HCT116 (cell line): Measurements from ENCODE around the gene RADIL.

Experiments
- EZH2 ChIP-seq: fragments of 200-600 bp; sonication (generic); IDR thresholded peaks from 2 replicates; pipeline ENCODE4 v1.6.1; 2017; ENCODE audit warnings: antibody characterized with exemption, mixed run types
- EZH2phosphoT487 ChIP-seq: fragments of 200-600 bp; IDR thresholded peaks from 2 replicates; pipeline ENCODE4 v1.6.1; 2018; ENCODE audit warnings: antibody characterized with exemption, borderline replicate concordance
- TF ChIP-seq, protein P1 (sequence below), 3 experiments: fragments of 200-600 bp in 1 of 3; sonication (generic) in 1 of 3; IDR thresholded peaks in 2 of 3; conservative IDR thresholded peaks in 1 of 3; 2 replicates each; pipeline ENCODE4 v1.5.1; 2012 to 2017; ENCODE audit warnings: low read depth in 2 of 3, low read length in 2 of 3, antibody characterized with exemption in 1 of 3, borderline replicate concordance in 1 of 3, control low read depth in 1 of 3, mild to moderate bottlenecking in 1 of 3, mixed read lengths in 1 of 3, mixed run types in 1 of 3, moderate library complexity in 1 of 3; ENCODE audit not compliant: insufficient read depth in 1 of 3

- no peak for TF ChIP-seq EZH2phosphoT487
- TF ChIP-seq, protein P1, sequence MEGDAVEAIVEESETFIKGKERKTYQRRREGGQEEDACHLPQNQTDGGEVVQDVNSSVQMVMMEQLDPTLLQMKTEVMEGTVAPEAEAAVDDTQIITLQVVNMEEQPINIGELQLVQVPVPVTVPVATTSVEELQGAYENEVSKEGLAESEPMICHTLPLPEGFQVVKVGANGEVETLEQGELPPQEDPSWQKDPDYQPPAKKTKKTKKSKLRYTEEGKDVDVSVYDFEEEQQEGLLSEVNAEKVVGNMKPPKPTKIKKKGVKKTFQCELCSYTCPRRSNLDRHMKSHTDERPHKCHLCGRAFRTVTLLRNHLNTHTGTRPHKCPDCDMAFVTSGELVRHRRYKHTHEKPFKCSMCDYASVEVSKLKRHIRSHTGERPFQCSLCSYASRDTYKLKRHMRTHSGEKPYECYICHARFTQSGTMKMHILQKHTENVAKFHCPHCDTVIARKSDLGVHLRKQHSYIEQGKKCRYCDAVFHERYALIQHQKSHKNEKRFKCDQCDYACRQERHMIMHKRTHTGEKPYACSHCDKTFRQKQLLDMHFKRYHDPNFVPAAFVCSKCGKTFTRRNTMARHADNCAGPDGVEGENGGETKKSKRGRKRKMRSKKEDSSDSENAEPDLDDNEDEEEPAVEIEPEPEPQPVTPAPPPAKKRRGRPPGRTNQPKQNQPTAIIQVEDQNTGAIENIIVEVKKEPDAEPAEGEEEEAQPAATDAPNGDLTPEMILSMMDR (IDR thresholded peaks at IDR 0.05 in 2 of 3, conservative IDR thresholded peaks at IDR 0.05 in 1 of 3; ENCODE audit: borderline replicate concordance in 1 of 3, insufficient read depth in 1 of 3, low read depth in 2 of 3, low read length in 2 of 3) = no peak
- no peak for TF ChIP-seq EZH2
These were observed 97.5 kb downstream of the RADIL start for GRCh38 chr7:4786015-4786414.
